Measurements from ENCODE around the gene ACADM.
"Not testable (repeated sequence)": the region's sequence is repeated elsewhere in the genome, so short reads cannot be mapped to it uniquely, and the experiment has no call there.

Gene ACADM

GRCh38 chr1:75724472-75725022, at the start of gene ACADM:
ACADM (plus strand) TSS chr1:75724709; CDS start chr1:75724788, 79 bp downstream.
- peak; percentile 85 for DNase-seq (ENCODE audit: low spot score)

GRCh38 chr1:75677443-75677842, 47.1 kb upstream of the ACADM start:
- no peak for DNase-seq (ENCODE audit: low spot score)

DNA sequence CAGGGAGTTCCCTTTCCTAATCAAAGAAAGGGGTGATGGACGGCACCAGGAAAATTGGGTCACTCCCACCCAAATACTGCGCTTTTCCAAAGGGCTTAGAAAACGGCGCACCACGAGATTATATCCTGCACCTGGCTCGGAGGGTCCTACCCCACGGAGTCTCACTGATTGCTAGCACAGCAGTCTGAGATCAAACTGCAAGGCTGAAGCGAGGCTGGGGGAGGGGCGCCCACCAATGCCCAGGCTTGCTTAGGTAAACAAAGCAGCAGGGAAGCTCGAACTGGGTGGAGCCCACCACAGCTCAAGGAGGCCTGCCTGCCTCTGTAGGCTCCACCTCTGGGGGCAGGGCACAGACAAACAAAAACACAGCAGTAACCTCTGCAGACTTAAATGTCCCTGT, 46.5 kb upstream of the ACADM start:
- DNase-seq (ENCODE audit: low spot score) = not testable (repeated sequence)

DNA sequence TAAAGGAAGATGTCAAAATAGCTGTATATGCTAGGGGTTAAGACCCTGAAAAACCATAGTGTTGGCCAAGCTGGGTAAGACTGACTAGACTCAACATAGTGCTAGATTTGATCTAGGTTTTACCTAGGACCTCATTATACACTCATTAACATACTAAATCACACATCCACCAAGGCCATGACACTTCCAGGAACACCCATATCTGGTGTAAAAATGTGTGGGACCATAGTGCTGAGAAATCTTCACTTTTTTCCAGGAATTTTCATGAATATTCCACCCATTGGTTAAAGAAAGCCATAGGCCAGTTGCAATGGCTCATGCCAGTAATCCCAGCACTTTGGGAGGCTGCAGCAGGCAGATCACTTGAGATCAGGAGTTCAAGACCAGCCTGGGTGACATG, 34.0 kb upstream of the ACADM start:
- no peak for DNase-seq (ENCODE audit: low spot score)

GRCh38 chr1:75693551-75693950, 31.0 kb upstream of the ACADM start:
- no peak for DNase-seq (ENCODE audit: low spot score)

- no peak for DNase-seq (ENCODE audit: low spot score)
Observed at GRCh38 chr1:75696000-75696399, 28.5 kb upstream of the ACADM start.

DNA sequence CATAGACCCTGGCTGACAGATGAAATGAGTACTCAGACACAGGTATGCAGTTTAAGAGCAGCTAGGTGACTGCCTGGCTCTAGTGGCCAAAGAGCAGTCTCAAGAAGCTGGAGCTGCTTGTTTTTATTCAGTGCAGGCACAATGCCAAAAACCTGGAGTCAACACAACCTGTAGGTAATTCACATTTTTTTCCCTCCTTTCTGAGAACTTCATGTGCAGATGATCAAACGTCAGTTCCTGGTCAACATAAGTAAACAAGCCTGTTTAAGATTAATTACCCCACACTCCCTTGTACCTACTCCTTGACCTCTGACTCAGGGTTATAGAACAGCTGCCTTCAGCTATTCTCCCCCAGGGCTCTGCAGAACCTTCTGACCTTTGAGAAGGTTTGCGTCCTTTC, 17.3 kb upstream of the ACADM start:
- peak; percentile 52 for DNase-seq (ENCODE audit: low spot score)

GRCh38 chr1:75708910-75709309, 15.6 kb upstream of the ACADM start:
- DNase-seq (ENCODE audit: low spot score) = no peak

DNA sequence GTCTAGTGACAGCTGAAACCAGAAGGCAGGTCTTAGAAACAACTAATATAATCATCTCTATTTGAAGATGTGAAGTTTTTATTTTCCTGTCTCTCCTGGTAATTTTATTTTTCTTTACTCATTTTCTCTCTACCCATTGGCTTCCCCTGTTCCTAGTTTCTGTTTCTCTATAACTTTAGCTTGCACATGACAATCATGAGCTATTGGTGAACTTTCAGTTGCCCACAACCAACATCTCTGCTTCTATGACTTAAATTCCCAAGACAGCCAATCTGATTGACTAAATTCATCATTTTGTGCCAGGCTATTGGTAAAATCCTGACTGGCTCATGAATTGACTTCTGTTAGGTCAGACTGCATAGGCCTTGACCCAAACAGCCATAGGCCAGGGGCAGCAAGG, 13.7 kb upstream of the ACADM start:
- no peak for DNase-seq (ENCODE audit: low spot score)

GRCh38 chr1:75711846-75712245, 12.7 kb upstream of the ACADM start:
- DNase-seq (ENCODE audit: low spot score) = no peak

DNA sequence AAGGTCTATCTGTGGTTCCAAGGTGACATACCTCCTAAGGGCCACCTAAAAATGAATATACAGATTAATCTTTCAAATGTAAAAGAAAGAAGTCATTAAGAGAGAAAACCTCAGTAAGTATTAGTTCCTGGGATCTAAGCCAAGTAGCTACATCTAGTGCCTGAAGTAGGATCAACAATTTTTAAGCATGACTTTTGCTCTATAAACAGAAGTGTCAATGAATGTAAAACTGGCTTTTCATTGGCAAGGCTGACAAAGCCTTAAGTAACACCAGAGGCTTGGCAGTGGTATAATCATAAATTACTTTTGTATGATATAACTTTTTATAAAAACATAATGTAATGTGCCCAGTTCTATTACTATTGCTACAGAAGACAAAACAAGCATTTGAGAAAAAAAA, 12.2 kb upstream of the ACADM start:
- no peak for DNase-seq (ENCODE audit: low spot score)

- DNase-seq (ENCODE audit: low spot score) = no peak
Observed at GRCh38 chr1:75719810-75720209, 4.7 kb upstream of the ACADM start.

GRCh38 chr1:75720325-75720724, 4.2 kb upstream of the ACADM start:
- DNase-seq (ENCODE audit: low spot score) = no peak

DNA sequence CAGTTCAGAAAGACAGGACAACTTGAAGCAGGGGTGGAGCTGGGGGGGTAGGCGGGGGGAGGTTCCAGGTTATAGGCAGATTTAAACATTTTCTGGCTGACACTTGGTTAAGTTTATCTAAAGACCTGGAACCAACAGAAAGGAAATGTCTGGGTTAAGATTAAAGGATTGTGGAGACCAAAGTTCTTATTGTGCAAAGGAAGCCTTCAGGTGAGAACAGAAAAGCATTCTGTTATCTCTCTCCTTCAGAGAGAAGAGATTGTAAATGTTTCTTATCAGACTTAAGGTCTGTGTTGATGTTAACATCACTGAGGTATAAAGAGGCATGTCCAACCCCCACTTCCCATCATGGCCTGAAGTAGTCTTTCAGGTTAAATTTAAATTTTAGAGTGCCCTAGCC, 3.7 kb upstream of the ACADM start:
- no peak for DNase-seq (ENCODE audit: low spot score)

- not testable (repeated sequence) for DNase-seq (ENCODE audit: low spot score)
Observed at GRCh38 chr1:75722246-75722645, 2.3 kb upstream of the ACADM start.

DNA sequence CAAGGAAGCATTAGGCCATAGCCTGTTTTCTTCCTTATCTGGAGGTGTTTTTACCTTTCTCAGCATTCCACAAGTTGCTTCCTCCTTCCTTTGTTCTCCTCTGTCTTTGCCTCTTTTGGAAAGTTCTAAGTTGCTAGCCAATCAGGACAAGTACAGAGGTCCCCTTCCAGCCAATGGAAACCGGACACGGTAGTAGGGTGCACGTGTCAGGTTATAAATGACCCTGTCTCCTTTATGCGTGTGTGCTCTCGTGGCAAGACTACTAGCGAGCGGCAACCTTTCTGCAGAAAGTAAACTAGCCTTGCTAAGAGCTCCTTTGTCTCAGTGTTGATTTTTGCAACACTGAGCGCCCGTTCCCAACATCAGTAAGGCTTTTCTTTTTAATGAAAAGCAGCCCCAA, 1.5 kb upstream of the ACADM start:
- no peak for DNase-seq (ENCODE audit: low spot score)

DNA sequence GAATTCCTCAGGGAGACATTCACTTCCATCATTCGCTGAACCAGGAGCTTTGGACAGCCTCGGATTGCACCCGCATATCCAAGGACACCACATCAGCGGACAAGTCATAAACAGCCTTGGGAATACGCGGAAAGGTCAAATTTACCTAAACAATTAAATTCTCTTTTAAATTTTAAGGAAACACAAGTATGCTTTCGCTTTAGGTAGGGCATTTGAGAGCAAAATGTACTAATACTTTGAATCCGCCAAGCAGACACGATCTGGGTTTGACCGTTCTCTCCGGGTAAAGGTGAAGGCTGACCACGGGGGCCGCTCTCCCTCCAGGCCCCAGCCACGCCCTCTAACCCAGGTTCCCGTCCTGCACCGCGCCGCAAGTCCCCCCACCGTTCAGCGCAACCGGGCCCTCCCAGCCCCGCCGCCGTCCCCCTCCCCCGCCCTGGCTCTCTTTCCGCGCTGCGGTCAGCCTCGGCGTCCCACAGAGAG, 479 bp upstream of the ACADM start:
- DNase-seq (ENCODE audit: low spot score) = peak; percentile 82

DNA sequence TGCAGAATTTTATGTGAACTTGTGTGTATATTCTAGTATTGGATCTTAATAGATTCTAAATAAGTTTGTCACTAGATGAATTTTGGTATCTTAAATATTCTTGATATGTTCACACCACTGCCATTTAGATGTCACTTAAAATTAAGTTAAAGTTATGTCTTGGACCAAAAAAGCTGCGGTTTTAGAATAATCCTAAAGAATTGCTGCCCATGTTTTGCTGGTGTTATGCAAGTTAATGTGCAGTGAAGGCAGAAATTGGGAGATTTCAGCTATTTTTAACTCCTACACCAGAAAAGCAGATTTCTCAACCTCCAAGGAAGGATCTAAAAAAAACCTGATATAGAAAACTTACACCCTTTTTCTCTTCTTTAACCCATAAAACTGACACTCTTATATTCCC, 757 bp downstream of the ACADM start:
- no peak for DNase-seq (ENCODE audit: low spot score)

DNA sequence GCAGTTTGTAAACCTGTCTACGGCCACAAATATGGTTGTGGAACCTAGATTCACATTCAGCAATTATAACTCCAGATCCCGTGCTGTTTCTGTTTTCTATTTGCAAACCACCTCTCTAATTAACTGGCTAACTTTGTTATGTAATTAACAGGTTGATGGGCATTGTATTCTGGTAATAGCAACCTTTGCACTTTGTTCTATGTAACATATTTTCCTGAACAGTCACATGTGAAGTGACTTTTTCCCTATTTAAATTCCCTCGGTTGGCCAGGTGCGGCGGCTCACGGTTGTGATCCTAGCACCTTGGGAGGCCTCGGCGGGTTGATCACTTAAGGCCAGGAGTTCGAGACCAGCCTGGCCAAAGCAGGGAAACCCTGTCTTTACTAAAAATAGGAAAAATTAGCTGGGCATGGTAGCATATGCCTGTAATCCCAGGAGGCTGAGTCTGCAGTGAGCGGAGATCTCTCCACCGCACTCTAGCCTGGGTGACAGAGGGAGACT, 1.4 kb downstream of the ACADM start:
- peak; percentile 69 for DNase-seq (ENCODE audit: low spot score)

DNA sequence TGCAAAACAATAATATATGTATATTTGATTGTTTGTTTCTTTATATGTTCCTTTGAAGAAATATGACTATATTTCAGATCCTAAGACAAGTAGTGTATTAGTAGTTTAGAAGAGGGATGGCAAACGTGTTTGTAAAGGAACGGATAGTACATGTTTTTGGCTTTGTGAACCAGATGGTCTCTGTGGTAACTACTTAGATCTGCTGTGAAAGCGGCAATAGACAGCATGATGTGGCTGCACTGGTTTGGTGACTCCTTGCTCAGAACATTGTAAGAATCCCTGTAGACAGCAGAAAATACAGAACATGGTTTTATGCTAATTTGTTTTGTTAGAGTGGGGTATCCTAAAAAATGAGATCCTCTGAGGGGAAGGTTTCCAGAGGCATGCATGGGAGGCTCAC, 3.1 kb downstream of the ACADM start:
- no peak for DNase-seq (ENCODE audit: low spot score)

- no peak for DNase-seq (ENCODE audit: low spot score)
Observed at GRCh38 chr1:75730432-75730831, 5.9 kb downstream of the ACADM start.

DNA sequence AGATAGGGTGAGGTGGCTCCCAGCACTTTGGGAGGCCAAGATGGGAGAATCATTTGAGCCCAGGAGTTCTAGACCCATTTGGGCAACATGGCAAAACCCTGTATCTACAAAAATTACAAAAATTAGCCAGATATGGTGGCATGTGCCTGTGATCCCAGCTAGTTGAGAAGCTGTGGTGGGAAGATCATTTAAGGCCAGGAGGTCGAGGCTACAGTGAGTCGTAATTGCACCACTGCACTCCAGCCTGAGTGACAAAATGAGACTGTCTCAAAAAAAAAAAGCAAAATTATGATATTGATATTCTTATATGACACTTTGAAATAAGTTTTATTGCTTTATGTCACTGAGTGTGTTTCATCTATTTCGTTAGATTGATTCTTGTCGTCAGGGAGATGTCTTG, 7.4 kb downstream of the ACADM start:
- no peak for DNase-seq (ENCODE audit: low spot score)

- DNase-seq (ENCODE audit: low spot score) = no peak
Observed at GRCh38 chr1:75732703-75733102, 8.2 kb downstream of the ACADM start.

- DNase-seq (ENCODE audit: low spot score) = no peak
Observed at GRCh38 chr1:75733661-75734060, 9.2 kb downstream of the ACADM start.

DNA sequence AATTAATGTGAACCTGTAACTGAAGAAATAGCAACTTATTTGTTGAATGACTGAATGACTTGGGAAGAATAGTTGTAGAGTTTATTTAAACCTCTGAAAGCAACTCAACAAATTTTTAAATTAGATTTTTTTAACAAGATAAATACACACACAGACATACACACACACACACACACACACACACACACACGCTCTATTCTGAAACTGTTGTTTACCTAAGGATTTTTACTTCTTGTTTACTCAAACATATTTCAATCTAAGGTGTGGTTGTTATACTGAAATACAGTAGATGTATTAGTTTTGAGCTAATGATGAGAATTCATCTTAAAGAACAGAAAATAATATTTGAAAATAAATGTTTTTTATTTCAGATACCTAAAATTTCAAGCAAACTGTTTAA, 11.5 kb downstream of the ACADM start:
- no peak for DNase-seq (ENCODE audit: low spot score)
